IMR-90 (cell line): ENCODE data around the gene CD79B. TPM values are rescaled to one million over a fixed set of nuclear protein-coding genes. Genes with fewer than 3 reads are reported as not detected.

Experiments used
- ATAC-seq: fragments of 200-7000 bp; cut with Tn5 transposase; 2 replicates; pipeline ENCODE4 v1.9.1; 2020; ENCODE audit warnings: low read depth, mild to moderate bottlenecking, moderate library complexity
- BruUV-seq: library from RNA; stranded (reverse); fragments of 400-500 nt; replicated peaks from 2 replicates; lab custom pipeline; 2021; lab: Mats Ljungman, UMichigan
- CTCF ChIA-PET: fragments of 300-600 bp; formaldehyde crosslinking; extraction: SDS; loops from one replicate; lab custom pipeline; 2021; ENCODE audit warnings: antibody characterized with exemption; lab: Yijun Ruan, JAX
- POLR2A ChIA-PET: fragments of 300-600 bp; sonication (Branson Sonifier 250); formaldehyde crosslinking; loops from one replicate; lab custom pipeline; 2022; ENCODE audit warnings: antibody characterized with exemption; ENCODE audit not compliant: unreplicated experiment; lab: Charles Lee
- DNase-seq: peaks from one replicate; pipeline ENCODE4 v3.0.0; 2013
- H2AFZ ChIP-seq: replicated peaks from 2 replicates; pipeline ENCODE3; 2013; ENCODE audit warnings: low read length, mild to moderate bottlenecking; ENCODE audit not compliant: poor library complexity
- H2AK5ac ChIP-seq: 2 replicates; pipeline ENCODE4 v1.6.1; 2013; ENCODE audit warnings: low read depth, low read length, inconsistent platforms
- H2AK9ac ChIP-seq: replicated peaks from 2 replicates; pipeline ENCODE3; 2013; ENCODE audit warnings: mild to moderate bottlenecking, low read depth, low read length, moderate library complexity; ENCODE audit not compliant: poor library complexity
- H2BK120ac ChIP-seq: 2 replicates; pipeline ENCODE4 v1.6.1; 2013; ENCODE audit warnings: low read depth, low read length, inconsistent platforms
- H2BK15ac ChIP-seq: 3 replicates; pipeline ENCODE4 v1.6.1; 2013; ENCODE audit warnings: low read depth, low read length, inconsistent platforms
- H2BK20ac ChIP-seq: 2 replicates; pipeline ENCODE4 v1.6.1; 2013; ENCODE audit warnings: low read depth, mild to moderate bottlenecking, inconsistent platforms, low read length, moderate library complexity
- H2BK5ac ChIP-seq: 2 replicates; pipeline ENCODE4 v1.6.1; 2013; ENCODE audit warnings: mild to moderate bottlenecking, low read depth, low read length, inconsistent platforms; ENCODE audit not compliant: poor library complexity, severe bottlenecking
- H3K14ac ChIP-seq: replicated peaks from 2 replicates; pipeline ENCODE4 v1.6.1; 2013; ENCODE audit warnings: low read depth, low read length, inconsistent platforms
- H3K18ac ChIP-seq: 2 replicates; pipeline ENCODE4 v1.6.1; 2013; ENCODE audit warnings: low read depth, low read length, control low read depth
- H3K23ac ChIP-seq: 2 replicates; pipeline ENCODE4 v1.6.1; 2013; ENCODE audit warnings: low read depth, low read length, inconsistent platforms
- H3K27ac ChIP-seq: 2 replicates; pipeline ENCODE4 v1.5.1; 2013; ENCODE audit warnings: mild to moderate bottlenecking, control low read depth, low read length; ENCODE audit not compliant: insufficient read depth
- H3K27me3 ChIP-seq: 2 replicates; pipeline ENCODE4 v1.6.1; 2013; ENCODE audit warnings: low read length; ENCODE audit not compliant: control insufficient read depth, insufficient read depth
- H3K36me3 ChIP-seq: 2 replicates; pipeline ENCODE4 v1.6.1; 2013; ENCODE audit warnings: low read length, mixed read lengths; ENCODE audit not compliant: control insufficient read depth, insufficient read depth
- H3K4ac ChIP-seq: 2 replicates; pipeline ENCODE4 v1.6.1; 2013; ENCODE audit warnings: low read depth, low read length, inconsistent platforms
- H3K4me1 ChIP-seq: 2 replicates; pipeline ENCODE4 v1.6.1; 2013; ENCODE audit warnings: low read length, mixed read lengths; ENCODE audit not compliant: control insufficient read depth, insufficient read depth
- H3K4me2 ChIP-seq: 2 replicates; pipeline ENCODE4 v1.6.1; 2013; ENCODE audit warnings: low read depth, mild to moderate bottlenecking, control low read depth, low read length, moderate library complexity
- H3K4me3 ChIP-seq: 2 replicates; pipeline ENCODE4 v1.5.1; 2013; ENCODE audit warnings: low read depth, mild to moderate bottlenecking, control low read depth, low read length, moderate library complexity; ENCODE audit not compliant: insufficient read depth
- H3K56ac ChIP-seq: 2 replicates; pipeline ENCODE4 v1.6.1; 2013; ENCODE audit warnings: low read length, inconsistent platforms; ENCODE audit not compliant: insufficient read depth; ENCODE audit errors: extremely low read depth
- H3K79me1 ChIP-seq, 2 experiments: 2 replicates each; pipeline ENCODE4 v1.6.1; 2013; ENCODE audit warnings: low read length in 2 of 2, inconsistent platforms in 1 of 2, low read depth in 1 of 2
- H3K9ac ChIP-seq: 2 replicates; pipeline ENCODE4 v1.6.1; 2013; ENCODE audit warnings: low read depth, low read length, control low read depth
- H3K9me1 ChIP-seq: 2 replicates; pipeline ENCODE4 v1.6.1; 2013; ENCODE audit warnings: low read length, inconsistent platforms; ENCODE audit not compliant: insufficient read depth
- H3K9me3 ChIP-seq: 2 replicates; pipeline ENCODE4 v1.6.1; 2013; ENCODE audit warnings: low read length; ENCODE audit not compliant: control insufficient read depth, insufficient read depth
- H4K20me1 ChIP-seq: 2 replicates; pipeline ENCODE4 v1.6.1; 2013; ENCODE audit warnings: low read length, inconsistent platforms; ENCODE audit not compliant: insufficient read depth
- H4K5ac ChIP-seq: 2 replicates; pipeline ENCODE4 v1.6.1; 2013; ENCODE audit warnings: mild to moderate bottlenecking, low read depth, low read length, control low read depth
- H4K8ac ChIP-seq, 2 experiments: 2 replicates each; pipeline ENCODE4 v1.6.1; 2013; ENCODE audit warnings: low read depth in 2 of 2, low read length in 2 of 2, control low read depth in 1 of 2, inconsistent platforms in 1 of 2
- H4K91ac ChIP-seq: 2 replicates; pipeline ENCODE4 v1.6.1; 2013; ENCODE audit warnings: low read depth, low read length, inconsistent platforms; ENCODE audit not compliant: insufficient read depth
- MAFK ChIP-seq: IDR thresholded peaks from 2 replicates; pipeline ENCODE4 v1.6.1; 2012; ENCODE audit warnings: low read depth, low read length, improper control_type of control experiment
- MAZ ChIP-seq: IDR thresholded peaks from 2 replicates; pipeline ENCODE4 v1.6.1; 2012; ENCODE audit warnings: low read depth, mild to moderate bottlenecking, low read length, improper control_type of control experiment, moderate library complexity, borderline replicate concordance
- MXI1 ChIP-seq: IDR thresholded peaks from 2 replicates; pipeline ENCODE4 v1.6.1; 2012; ENCODE audit warnings: low read depth, mild to moderate bottlenecking, low read length, moderate library complexity, borderline replicate concordance
- NFE2L2 ChIP-seq: fragments of 150-350 bp; IDR thresholded peaks from 2 replicates; pipeline ENCODE4 v1.6.1; 2016; ENCODE audit warnings: low read depth, mild to moderate bottlenecking, low read length
- POLR2A ChIP-seq: IDR thresholded peaks from 2 replicates; pipeline ENCODE4 v1.6.1; 2012; ENCODE audit warnings: mild to moderate bottlenecking, low read depth, low read length
- RAD21 ChIP-seq: IDR thresholded peaks from 2 replicates; pipeline ENCODE4 v1.6.1; 2012; ENCODE audit warnings: low read length, improper control_type of control experiment
- RCOR1 ChIP-seq: IDR thresholded peaks from 2 replicates; pipeline ENCODE4 v1.6.1; 2012; ENCODE audit warnings: mild to moderate bottlenecking, low read length, improper control_type of control experiment; ENCODE audit not compliant: insufficient replicate concordance
- SMC3 ChIP-seq: fragments of 150-350 bp; IDR thresholded peaks from 2 replicates; pipeline ENCODE4 v1.6.1; 2016; ENCODE audit warnings: low read depth, mild to moderate bottlenecking, antibody characterized with exemption, low read length, moderate library complexity
- WGBS, 2 experiments: methylation state at CpG; one replicate each; pipeline versions ENCODE4 v1.1.5 to v1.1.7; 2013; ENCODE audit warnings: missing lambda C conversion rate in 2 of 2; ENCODE audit not compliant: insufficient read length in 1 of 2; ENCODE audit errors: extremely low coverage in 2 of 2; 5-methylcytosine and 5-hydroxymethylcytosine counted together
- dilution Hi-C: fragments of 300-500 bp; cut with HindIII; formaldehyde crosslinking; loops from one replicate; pipeline ENCODE4 v1.14.3; 2018; ENCODE audit warnings: low sequenced_read_pairs; ENCODE audit not compliant: unreplicated experiment
- in situ Hi-C: fragments of 300-500 bp; cut with MboI; formaldehyde crosslinking; loops from 3 replicates; pipeline ENCODE4 v1.14.3; 2019; ENCODE audit warnings: low sequenced_read_pairs, inconsistent platforms, mixed read lengths
- intact Hi-C: fragments of 100-400 bp; cut with micrococcal nuclease; formaldehyde crosslinking; loops from 2 replicates; pipeline ENCODE4 v1.10.0; 2022
- polyA plus RNA-seq, 3 experiments: library from polyadenylated mRNA; depleted of rRNA; stranded (reverse); fragments of >200 nt; gene quantifications; 2 replicates each; pipeline ENCODE4 v1.2.3, GENCODE V29; 2012; ENCODE audit warnings: low replicate concordance in 1 of 3
- total RNA-seq: library from RNA; depleted of rRNA; stranded (reverse); fragments of >200 nt; gene quantifications from 2 replicates; pipeline ENCODE4 v1.2.3, GENCODE V29; 2012
- TF ChIP-seq, protein P1 (sequence below): conservative IDR thresholded peaks from 2 replicates; pipeline ENCODE4 v1.5.1; 2012; ENCODE audit warnings: mild to moderate bottlenecking, low read depth, low read length, improper control_type of control experiment

The CD79B gene
- total and polyA plus RNA-seq, 2 of the 4 experiments (the other 2 are of a cell fraction): not detected

DNA sequence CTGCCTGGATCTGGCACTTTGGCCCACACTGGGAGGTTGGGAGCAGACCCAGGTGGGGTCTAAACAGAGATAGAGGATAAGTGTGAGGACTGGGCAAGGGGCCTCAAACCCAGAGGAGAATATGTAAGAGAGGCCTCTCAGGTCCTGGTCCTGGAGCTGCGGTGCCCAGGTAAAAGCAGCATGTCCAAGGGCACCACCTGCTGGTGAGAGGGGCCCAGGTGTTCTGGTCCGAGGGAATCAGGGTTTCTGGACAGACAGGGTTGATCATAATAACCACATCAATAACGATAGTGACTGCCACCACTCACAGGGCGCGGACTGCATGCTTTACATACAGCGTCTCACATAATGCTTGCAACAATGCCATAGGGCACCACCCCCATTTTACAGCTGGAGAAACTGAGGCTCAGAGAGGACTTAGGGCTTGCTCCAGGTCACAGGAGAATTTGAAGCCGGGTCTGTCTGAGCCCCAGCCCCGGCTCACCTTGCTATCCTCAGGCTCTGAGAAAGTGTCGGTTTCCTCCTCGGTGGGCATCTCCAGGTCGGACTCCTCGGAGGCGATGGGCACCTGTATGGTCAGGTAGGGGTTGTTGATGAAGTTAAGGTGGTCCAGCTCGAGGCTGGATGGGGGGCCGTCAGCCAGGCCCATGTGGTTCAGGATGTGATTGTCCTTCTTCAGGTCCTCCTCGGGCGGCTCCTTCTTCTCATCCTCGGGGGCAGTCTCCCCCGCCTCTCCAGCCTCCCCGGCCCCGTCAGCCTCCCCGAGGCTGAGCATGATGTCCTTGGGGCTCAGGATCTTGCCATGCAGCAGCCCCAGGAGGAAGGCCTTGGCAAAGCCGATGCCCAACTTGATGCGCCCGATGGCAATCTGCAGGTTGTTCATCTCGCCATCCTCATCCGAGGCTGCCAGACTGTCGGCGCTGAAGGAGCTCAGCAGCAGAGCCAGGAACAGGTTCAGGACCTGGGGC lies 19.1 kb upstream of the CD79B start:
- Histone ChIP-seq H3K79me1 (no peaks in the 10 kb centered on the region), H4K91ac (no peak overlapping the region), H2BK5ac (no peak overlapping the region), H3K4ac (no peak overlapping the region), H4K20me1 (no peaks in the 10 kb centered on the region), H3K9ac (no peak overlapping the region), H2BK20ac (no peak overlapping the region), H2BK15ac (no peak overlapping the region), H3K14ac (no peak overlapping the region), H3K4me3 (no peak overlapping the region), H3K56ac (no peak overlapping the region), H3K36me3 (no peaks in the 10 kb centered on the region), H3K18ac (no peak overlapping the region), H2AK5ac (no peak overlapping the region), H3K23ac (no peak overlapping the region), H3K27ac (no peak overlapping the region), H2BK120ac (no peak overlapping the region), H3K4me1 (no peaks in the 10 kb centered on the region), H3K27me3 (peaks cover 21% of the 10 kb centered on the region), H2AK9ac (no peak overlapping the region), H3K4me2 (no peak overlapping the region), H4K8ac (no peak overlapping the region), H2AFZ (no peak overlapping the region), H4K5ac (no peak overlapping the region), H3K9me1 (no peaks in the 10 kb centered on the region), H3K9me3 (no peaks in the 10 kb centered on the region)
- in situ Hi-C loops: no loop called here
- no TSS peak for BruUV-seq
- DNase-seq: no peak
- dilution Hi-C loops: no loop called here
- WGBS, 2 experiments: 78% methylated on average over 11 of the region's 29 CpGs; no CpG with 5 or more reads in 1 of the 2 experiments
- ChIA-PET CTCF (no interaction called here), POLR2A (no interaction called here)
- TF ChIP-seq, protein P1, sequence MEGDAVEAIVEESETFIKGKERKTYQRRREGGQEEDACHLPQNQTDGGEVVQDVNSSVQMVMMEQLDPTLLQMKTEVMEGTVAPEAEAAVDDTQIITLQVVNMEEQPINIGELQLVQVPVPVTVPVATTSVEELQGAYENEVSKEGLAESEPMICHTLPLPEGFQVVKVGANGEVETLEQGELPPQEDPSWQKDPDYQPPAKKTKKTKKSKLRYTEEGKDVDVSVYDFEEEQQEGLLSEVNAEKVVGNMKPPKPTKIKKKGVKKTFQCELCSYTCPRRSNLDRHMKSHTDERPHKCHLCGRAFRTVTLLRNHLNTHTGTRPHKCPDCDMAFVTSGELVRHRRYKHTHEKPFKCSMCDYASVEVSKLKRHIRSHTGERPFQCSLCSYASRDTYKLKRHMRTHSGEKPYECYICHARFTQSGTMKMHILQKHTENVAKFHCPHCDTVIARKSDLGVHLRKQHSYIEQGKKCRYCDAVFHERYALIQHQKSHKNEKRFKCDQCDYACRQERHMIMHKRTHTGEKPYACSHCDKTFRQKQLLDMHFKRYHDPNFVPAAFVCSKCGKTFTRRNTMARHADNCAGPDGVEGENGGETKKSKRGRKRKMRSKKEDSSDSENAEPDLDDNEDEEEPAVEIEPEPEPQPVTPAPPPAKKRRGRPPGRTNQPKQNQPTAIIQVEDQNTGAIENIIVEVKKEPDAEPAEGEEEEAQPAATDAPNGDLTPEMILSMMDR: no peak
- TF ChIP-seq POLR2A (no peak), RAD21 (no peak), SMC3 (no peak), MAFK (no peak), MAZ (no peak), RCOR1 (no peak), MXI1 (no peak), NFE2L2 (no peak)
- intact Hi-C loops: no loop called here
- ATAC-seq: no peak
